BE2C (cell line): ENCODE measurements around the gene ABLIM2.
A peak's percentile ranks its signal among the peaks of the same experiment; 100 is the strongest.

ENCODE experiments used
- DNase-seq: peaks from one replicate; pipeline ENCODE4 v3.0.0-alpha.2; 2020
- H3K27me3 ChIP-seq: fragments of 250-450 bp; sonication (Bioruptor Pico); 2 replicates; pipeline ENCODE4 v1.5.1; 2020; ENCODE audit warnings: mild to moderate bottlenecking
- H3K36me3 ChIP-seq: fragments of 250-450 bp; sonication (Bioruptor Pico); 2 replicates; pipeline ENCODE4 v1.5.1; 2020; ENCODE audit warnings: mild to moderate bottlenecking
- H3K4me1 ChIP-seq: fragments of 250-450 bp; sonication (Bioruptor Pico); 2 replicates; pipeline ENCODE4 v1.5.1; 2020
- H3K4me3 ChIP-seq: 2 replicates; pipeline ENCODE4 v1.5.1; 2011; ENCODE audit warnings: low read depth, low read length
- H3K9me3 ChIP-seq: fragments of 250-450 bp; sonication (Bioruptor Pico); 2 replicates; pipeline ENCODE4 v1.5.1; 2020
- CTCF ChIP-seq: IDR thresholded peaks from 2 replicates; pipeline ENCODE4 v1.5.1; 2012; ENCODE audit warnings: mild to moderate bottlenecking, low read depth, low read length

ABLIM2 gene

GRCh38 chr4:7995866-7996265, 162.7 kb downstream of the ABLIM2 start:
- Histone ChIP-seq H3K4me1 (no peaks in the 10 kb centered on the region), H3K36me3 (no peaks in the 10 kb centered on the region), H3K27me3 (no peaks in the 10 kb centered on the region), H3K9me3 (no peaks in the 10 kb centered on the region), H3K4me3 (no peak overlapping the region)
- no peak for TF ChIP-seq CTCF
- DNase-seq = no peak

DNA sequence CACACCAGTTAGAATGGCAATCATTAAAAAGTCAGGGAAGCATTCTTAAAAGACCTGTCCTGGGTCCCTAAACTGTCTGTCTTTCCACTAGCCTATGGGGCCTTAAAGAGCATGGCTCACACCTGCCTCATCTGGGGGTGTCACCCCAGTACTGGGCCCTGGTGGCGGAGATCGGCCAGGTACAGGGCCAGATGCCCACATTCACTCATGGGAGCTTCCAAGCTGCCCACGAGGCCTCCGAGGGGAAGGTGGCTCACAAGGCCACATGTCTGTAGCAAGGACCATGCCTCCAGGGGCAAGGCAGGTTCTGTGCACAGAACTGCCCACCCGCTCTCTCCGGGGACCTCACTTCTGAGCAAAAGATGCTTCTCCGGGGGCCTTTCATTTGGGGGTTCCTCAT, 163.5 kb downstream of the ABLIM2 start:
- no peaks in the 10 kb centered on the region for H3K9me3 ChIP-seq
- no peaks in the 10 kb centered on the region for H3K4me1 ChIP-seq
- no peaks in the 10 kb centered on the region for H3K36me3 ChIP-seq
- H3K27me3 ChIP-seq = no peaks in the 10 kb centered on the region
- no peak for TF ChIP-seq CTCF
- no peak overlapping the region for H3K4me3 ChIP-seq
- DNase-seq = no peak

GRCh38 chr4:7993671-7994070, 164.9 kb downstream of the ABLIM2 start:
- Histone ChIP-seq H3K4me3 (no peak overlapping the region), H3K9me3 (no peaks in the 10 kb centered on the region), H3K4me1 (no peaks in the 10 kb centered on the region), H3K36me3 (no peaks in the 10 kb centered on the region), H3K27me3 (no peaks in the 10 kb centered on the region)
- DNase-seq = no peak
- no peak for TF ChIP-seq CTCF

DNA sequence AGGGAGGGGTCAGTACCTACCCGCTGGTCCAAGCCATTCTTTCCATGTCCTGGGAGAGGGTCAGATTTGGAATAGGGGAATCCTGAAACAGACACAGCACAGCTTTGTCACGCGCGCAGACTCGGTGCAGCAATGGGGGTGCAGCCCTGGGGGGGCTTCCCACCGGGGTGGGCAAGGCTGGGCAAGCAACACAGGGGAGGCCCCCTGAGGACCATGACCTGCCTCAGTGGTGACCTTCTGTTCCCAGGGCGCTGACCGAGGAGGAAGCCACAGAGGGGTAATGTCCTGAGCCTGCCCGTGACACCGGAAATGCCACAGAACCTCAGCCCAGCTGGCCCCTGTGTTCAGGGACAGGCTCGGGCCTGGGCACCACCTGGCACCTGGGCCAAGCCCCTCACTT, 165.8 kb downstream of the ABLIM2 start:
- Histone ChIP-seq H3K4me3 (no peak overlapping the region), H3K9me3 (no peaks in the 10 kb centered on the region), H3K27me3 (no peaks in the 10 kb centered on the region), H3K36me3 (no peaks in the 10 kb centered on the region), H3K4me1 (no peaks in the 10 kb centered on the region)
- TF ChIP-seq CTCF = no peak
- no peak for DNase-seq

DNA sequence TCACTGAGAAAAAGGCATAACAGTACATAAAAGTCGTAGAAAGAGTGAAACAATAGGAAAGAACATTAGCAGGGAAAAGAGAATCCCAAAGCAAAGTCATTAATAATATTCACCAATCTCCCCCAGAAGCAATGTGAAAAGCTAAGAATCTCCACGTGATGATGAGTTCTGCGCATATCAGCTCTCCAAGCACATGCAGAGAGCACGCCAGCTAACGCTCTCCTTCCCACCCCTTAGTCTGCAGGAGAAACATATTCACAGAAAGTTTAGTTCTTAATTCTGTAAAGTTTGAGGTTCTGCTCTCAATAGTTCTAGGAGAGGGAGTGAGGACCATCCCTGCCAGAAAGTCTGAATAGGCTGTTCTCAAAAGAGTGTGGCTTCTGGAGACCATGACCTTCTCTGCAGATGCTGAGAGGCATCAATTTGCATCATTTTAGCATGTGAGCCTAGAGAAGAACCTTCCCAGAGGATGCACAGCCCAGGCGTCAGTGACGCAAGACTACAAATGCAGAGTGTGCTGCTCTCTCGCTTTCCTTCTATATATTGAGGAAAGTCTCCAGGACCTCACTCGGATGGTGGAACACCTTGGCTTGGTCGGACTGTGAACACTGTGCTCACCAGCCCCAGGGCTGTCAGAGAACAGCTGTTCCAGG, 167.7 kb downstream of the ABLIM2 start:
- no peaks in the 10 kb centered on the region for H3K4me1 ChIP-seq
- no peak for TF ChIP-seq CTCF
- H3K4me3 ChIP-seq = no peak overlapping the region
- DNase-seq = no peak
- H3K36me3 ChIP-seq = no peaks in the 10 kb centered on the region
- H3K27me3 ChIP-seq = no peaks in the 10 kb centered on the region
- H3K9me3 ChIP-seq = no peaks in the 10 kb centered on the region

DNA sequence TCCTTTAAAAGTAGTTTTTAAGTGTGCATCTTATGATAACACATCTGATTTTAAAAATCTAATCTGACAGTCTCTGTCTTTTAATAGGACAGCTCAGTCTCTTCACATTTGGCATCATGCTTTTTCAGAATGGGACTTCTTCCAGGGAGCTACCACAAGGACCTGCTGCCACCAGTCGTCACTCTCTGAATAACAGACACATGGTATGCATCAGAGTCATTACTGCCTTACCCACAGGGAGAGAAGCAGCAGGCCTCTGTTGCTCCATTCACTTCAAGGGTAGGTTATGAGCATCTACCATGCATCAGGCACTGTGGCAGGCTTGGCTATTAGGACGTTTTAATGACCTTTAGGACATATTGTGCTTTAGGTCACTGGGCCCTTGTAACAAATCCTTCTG, 169.0 kb downstream of the ABLIM2 start:
- no peaks in the 10 kb centered on the region for H3K36me3 ChIP-seq
- H3K4me1 ChIP-seq = no peaks in the 10 kb centered on the region
- H3K27me3 ChIP-seq = no peaks in the 10 kb centered on the region
- no peak for DNase-seq
- H3K4me3 ChIP-seq = no peak overlapping the region
- H3K9me3 ChIP-seq = no peaks in the 10 kb centered on the region
- peak; percentile 19; the same call in 1 of the 2 replicates for TF ChIP-seq CTCF
